CD4-positive, alpha-beta T cell (primary cell): ENCODE data around the gene CFAP157. TPM values are rescaled to one million over a fixed set of nuclear protein-coding genes. Genes with fewer than 3 reads are reported as not detected.

Experiments
- ATAC-seq: fragments of 200-7000 bp; cut with Tn5 transposase; one replicate; pipeline ENCODE4 v1.10.0; 2022; ENCODE audit warnings: mild to moderate bottlenecking; ENCODE audit not compliant: poor library complexity
- CTCF ChIA-PET: fragments of 350-600 bp; sonication (Branson Sonifier 250); formaldehyde crosslinking; loops from one replicate; lab custom pipeline; 2021; ENCODE audit warnings: antibody characterized with exemption, inconsistent platforms; lab: Charles Lee
- POLR2A ChIA-PET: fragments of 350-600 bp; sonication (Branson Sonifier 250); formaldehyde crosslinking; loops from one replicate; lab custom pipeline; 2021; ENCODE audit warnings: antibody characterized with exemption, inconsistent platforms; lab: Charles Lee
- DNase-seq, 14 experiments: peaks; one replicate each; pipeline ENCODE4 v3.0.0-alpha.2; 2013 to 2020; ENCODE audit warnings: mixed read lengths in 2 of 14
- H3K27ac ChIP-seq, 2 donors: one replicate each; pipeline versions ENCODE4 v1.5.1 to v1.7.0; 2013; ENCODE audit warnings: low read length in 2 of 2, low read depth in 1 of 2, mild to moderate bottlenecking in 1 of 2
- H3K27me3 ChIP-seq, 2 experiments: 1 replicate in 1 of 2; 2 replicates in 1 of 2; pipeline versions ENCODE4 v1.6.1 to v1.7.0; 2013; ENCODE audit warnings: low read length in 2 of 2, control low read depth in 1 of 2, mild to moderate bottlenecking in 1 of 2, moderate library complexity in 1 of 2; ENCODE audit not compliant: insufficient read depth in 2 of 2, control insufficient read depth in 1 of 2
- H3K36me3 ChIP-seq: one replicate; pipeline ENCODE4 v1.6.1; 2013; ENCODE audit warnings: low read length, control low read depth; ENCODE audit not compliant: insufficient read depth
- H3K4me1 ChIP-seq: one replicate; pipeline ENCODE4 v1.6.1; 2013; ENCODE audit warnings: low read length, control low read depth; ENCODE audit not compliant: insufficient read depth
- H3K4me3 ChIP-seq: one replicate; pipeline ENCODE4 v1.5.1; 2013; ENCODE audit warnings: mild to moderate bottlenecking, low read length, moderate library complexity
- H3K9me3 ChIP-seq, 2 experiments: 1 replicate in 1 of 2; 2 replicates in 1 of 2; pipeline versions ENCODE4 v1.6.1 to v1.7.0; 2013; ENCODE audit warnings: low read length in 2 of 2, mild to moderate bottlenecking in 2 of 2, control low read depth in 1 of 2, moderate library complexity in 1 of 2; ENCODE audit not compliant: control insufficient read depth in 1 of 2, insufficient read depth in 1 of 2
- H3K27ac Mint-ChIP-seq: one replicate; pipeline ENCODE4 v1.8.0; 2020; ENCODE audit warnings: mixed read lengths
- H3K27me3 Mint-ChIP-seq: one replicate; pipeline ENCODE4 v1.8.0; 2021; ENCODE audit warnings: mixed read lengths
- H3K36me3 Mint-ChIP-seq: one replicate; pipeline ENCODE4 v1.8.0; 2021; ENCODE audit warnings: low read depth, mixed read lengths
- H3K4me1 Mint-ChIP-seq: one replicate; pipeline ENCODE4 v1.8.0; 2021; ENCODE audit warnings: low read depth, mixed read lengths
- H3K4me3 Mint-ChIP-seq: one replicate; pipeline ENCODE4 v1.8.0; 2020; ENCODE audit warnings: mild to moderate bottlenecking, mixed read lengths
- H3K9me3 Mint-ChIP-seq: one replicate; pipeline ENCODE4 v1.8.0; 2020; ENCODE audit warnings: mixed read lengths
- CTCF ChIP-seq: fragments of 200-600 bp; IDR thresholded peaks from one replicate; pipeline ENCODE4 v1.8.0; 2022; ENCODE audit warnings: antibody characterized with exemption, mild to moderate bottlenecking
- intact Hi-C, 2 experiments: fragments of 100-400 bp; cut with DNase I in 1 of 2; cut with micrococcal nuclease in 1 of 2; formaldehyde crosslinking; loops; one replicate each; pipeline versions ENCODE4 v1.15.1 to v1.9.0; 2023 to 2025; cut with DNase I, micrococcal nuclease
- total RNA-seq, 174 experiments: library from RNA in 2 of 174; stranded (reverse) in 2 of 174; gene quantifications; one replicate each; pipeline ENCODE4 v1.2.3 and lab custom pipeline; 2021 to 2026

Gene CFAP157
- total RNA-seq, 2 experiments from 2014 or later: 0.11 TPM; not detected in 1

GRCh38 chr9:127698386-127698785 is 8.4 kb upstream of the CFAP157 start:
- Histone ChIP-seq H3K4me1 (peaks cover 13% of the 10 kb centered on the region), H3K4me3 (no peak overlapping the region), H3K36me3 (no peaks in the 10 kb centered on the region), H3K27ac (no peak overlapping the region), H3K9me3 (no peaks in the 10 kb centered on the region), H3K27me3 (no peaks in the 10 kb centered on the region)
- DNase-seq (no peak), ATAC-seq (no peak)
- H3K36me3 Mint-ChIP-seq: no peaks in the 10 kb centered on the region
- H3K27me3 Mint-ChIP-seq: no peaks in the 10 kb centered on the region
- ChIA-PET CTCF (no interaction called here), POLR2A (no interaction called here)
- H3K4me1 Mint-ChIP-seq: peaks cover 12% of the 10 kb centered on the region
- no peak overlapping the region for H3K27ac Mint-ChIP-seq
- H3K9me3 Mint-ChIP-seq: no peaks in the 10 kb centered on the region
- intact Hi-C loops: no loop called here
- no peak for TF ChIP-seq CTCF
- H3K4me3 Mint-ChIP-seq: peak overlapping the region; percentile 42

GRCh38 chr9:127698985-127699670 is 7.7 kb upstream of the CFAP157 start:
- ChIA-PET CTCF (interaction anchor here (0.7 kb wide), 1 partner anchor 163 kb away, joined by 3 read pairs; no protein-coding TSS in a partner anchor), POLR2A (no interaction called here)
- Mint-ChIP-seq H3K4me3 (peak overlapping the region; percentile 67), H3K36me3 (no peaks in the 10 kb centered on the region), H3K27ac (no peak overlapping the region), H3K4me1 (peaks cover 12% of the 10 kb centered on the region), H3K9me3 (no peaks in the 10 kb centered on the region), H3K27me3 (no peaks in the 10 kb centered on the region)
- peak overlapping the region in 1 of 2 donors; percentile 50 for H3K27ac ChIP-seq
- H3K36me3 ChIP-seq: no peaks in the 10 kb centered on the region
- no peak for TF ChIP-seq CTCF
- ATAC-seq (peak; percentile 98), DNase-seq (peak; percentile 66 to 93 (median 75))
- intact Hi-C loops: no loop called here
- peak overlapping the region; percentile 63 for H3K4me3 ChIP-seq
- no peaks in the 10 kb centered on the region for H3K27me3 ChIP-seq
- H3K9me3 ChIP-seq: no peaks in the 10 kb centered on the region
- H3K4me1 ChIP-seq: peaks cover 13% of the 10 kb centered on the region

GRCh38 chr9:127700140-127700539 is 6.6 kb upstream of the CFAP157 start:
- TF ChIP-seq CTCF: no peak
- DNase-seq (no peak), ATAC-seq (no peak)
- peaks cover 13% of the 10 kb centered on the region for H3K4me1 ChIP-seq
- Mint-ChIP-seq H3K27me3 (no peaks in the 10 kb centered on the region), H3K9me3 (no peaks in the 10 kb centered on the region), H3K4me3 (peak overlapping the region; percentile 23), H3K4me1 (peaks cover 12% of the 10 kb centered on the region), H3K27ac (no peak overlapping the region), H3K36me3 (no peaks in the 10 kb centered on the region)
- intact Hi-C loops: loop anchor here in 1 of 2 experiments (1.0 kb wide), 1 partner anchor 14 kb away; no protein-coding TSS in a partner anchor
- no peaks in the 10 kb centered on the region for H3K27me3 ChIP-seq
- CTCF ChIA-PET: no interaction called here
- no peak overlapping the region for H3K27ac ChIP-seq
- POLR2A ChIA-PET: interaction anchor here (0.5 to 0.6 kb wide), 2 partner anchors 78 to 307 kb away, joined by 3 read pairs; no protein-coding TSS in a partner anchor
- no peak overlapping the region for H3K4me3 ChIP-seq
- H3K9me3 ChIP-seq: no peaks in the 10 kb centered on the region
- H3K36me3 ChIP-seq: no peaks in the 10 kb centered on the region
